Fibroblast of lung (primary cell): ENCODE measurements around the gene ARHGEF19.

Experiments
- EZH2 ChIP-seq: IDR thresholded peaks from 2 replicates; pipeline ENCODE4 v1.5.1; 2012; ENCODE audit warnings: low read length, control low read depth, mild to moderate bottlenecking; ENCODE audit errors: missing control alignments
- TF ChIP-seq, protein P1 (sequence below), 2 donors: IDR thresholded peaks in 1 of 2; conservative IDR thresholded peaks in 1 of 2; 1 replicate in 1 of 2; 2 replicates in 1 of 2; pipeline ENCODE4 v1.5.1; 2011 to 2012; ENCODE audit warnings: low read length in 2 of 2, control low read depth in 1 of 2, inconsistent platforms in 1 of 2, low read depth in 1 of 2, mild to moderate bottlenecking in 1 of 2

- TF ChIP-seq, protein P1, sequence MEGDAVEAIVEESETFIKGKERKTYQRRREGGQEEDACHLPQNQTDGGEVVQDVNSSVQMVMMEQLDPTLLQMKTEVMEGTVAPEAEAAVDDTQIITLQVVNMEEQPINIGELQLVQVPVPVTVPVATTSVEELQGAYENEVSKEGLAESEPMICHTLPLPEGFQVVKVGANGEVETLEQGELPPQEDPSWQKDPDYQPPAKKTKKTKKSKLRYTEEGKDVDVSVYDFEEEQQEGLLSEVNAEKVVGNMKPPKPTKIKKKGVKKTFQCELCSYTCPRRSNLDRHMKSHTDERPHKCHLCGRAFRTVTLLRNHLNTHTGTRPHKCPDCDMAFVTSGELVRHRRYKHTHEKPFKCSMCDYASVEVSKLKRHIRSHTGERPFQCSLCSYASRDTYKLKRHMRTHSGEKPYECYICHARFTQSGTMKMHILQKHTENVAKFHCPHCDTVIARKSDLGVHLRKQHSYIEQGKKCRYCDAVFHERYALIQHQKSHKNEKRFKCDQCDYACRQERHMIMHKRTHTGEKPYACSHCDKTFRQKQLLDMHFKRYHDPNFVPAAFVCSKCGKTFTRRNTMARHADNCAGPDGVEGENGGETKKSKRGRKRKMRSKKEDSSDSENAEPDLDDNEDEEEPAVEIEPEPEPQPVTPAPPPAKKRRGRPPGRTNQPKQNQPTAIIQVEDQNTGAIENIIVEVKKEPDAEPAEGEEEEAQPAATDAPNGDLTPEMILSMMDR (conservative IDR thresholded peaks at IDR 0.05 in 1 of 2, IDR thresholded peaks at IDR 0.05 in 1 of 2; ENCODE audit: low read depth in 1 of 2, low read length in 2 of 2), result no peak
- no peak for TF ChIP-seq EZH2
Observed at GRCh38 chr1:16164213-16165072, 48.0 kb downstream of the ARHGEF19 start.
